OCI-LY7 (cell line): Measurements from ENCODE around the gene NUDT3. TPM values are rescaled to one million over a fixed set of nuclear protein-coding genes. Genes with fewer than 3 reads are reported as not detected.
"Not testable (repeated sequence)": the region's sequence is repeated elsewhere in the genome, so short reads cannot be mapped to it uniquely, and the experiment has no call there.

Experiments used
- BruUV-seq: library from RNA; stranded (reverse); fragments of 400-500 nt; replicated peaks from 2 replicates; lab custom pipeline; 2021; lab: Mats Ljungman, UMichigan
- CTCF ChIA-PET: fragments of 300-600 bp; sonication (Branson Sonifier 250); formaldehyde crosslinking; loops from one replicate; lab custom pipeline; 2022; ENCODE audit warnings: antibody characterized with exemption; ENCODE audit not compliant: unreplicated experiment; lab: Charles Lee
- POLR2A ChIA-PET: fragments of 300-600 bp; sonication (Branson Sonifier 250); formaldehyde crosslinking; loops from one replicate; lab custom pipeline; 2022; ENCODE audit warnings: antibody characterized with exemption; lab: Charles Lee
- DNase-seq: peaks from one replicate; pipeline ENCODE4 v3.0.0-alpha.2; 2015; ENCODE audit warnings: low spot score
- H2AFZ ChIP-seq: fragments of 200-600 bp; sonication (generic), shearing (Covaris generic); 2 replicates; pipeline ENCODE4 v1.6.1; 2014; ENCODE audit warnings: mild to moderate bottlenecking, antibody characterized with exemption, low read length, moderate library complexity
- H3K27ac ChIP-seq: fragments of 200-600 bp; sonication (generic); 2 replicates; pipeline ENCODE4 v1.5.1; 2014; ENCODE audit warnings: mixed run types, low read depth, mild to moderate bottlenecking, moderate library complexity, low read length, inconsistent platforms; ENCODE audit not compliant: poor library complexity, severe bottlenecking
- H3K36me3 ChIP-seq: fragments of 200-600 bp; sonication (generic); 2 replicates; pipeline ENCODE4 v1.6.1; 2014; ENCODE audit warnings: mild to moderate bottlenecking, antibody characterized with exemption, low read length, moderate library complexity, mixed read lengths; ENCODE audit not compliant: insufficient read depth
- H3K4me1 ChIP-seq: fragments of 200-600 bp; sonication (generic); 2 replicates; pipeline ENCODE4 v1.5.1; 2014; ENCODE audit warnings: mild to moderate bottlenecking, low read length; ENCODE audit not compliant: insufficient read depth, poor library complexity, severe bottlenecking
- H3K4me2 ChIP-seq: fragments of 200-600 bp; sonication (generic); 2 replicates; pipeline ENCODE4 v1.6.1; 2014; ENCODE audit warnings: mild to moderate bottlenecking, low read length
- H3K4me3 ChIP-seq: fragments of 200-600 bp; sonication (generic); 2 replicates; pipeline ENCODE4 v1.5.1; 2014; ENCODE audit warnings: mild to moderate bottlenecking, low read depth, low read length; ENCODE audit not compliant: poor library complexity, severe bottlenecking
- H3K79me2 ChIP-seq: fragments of 200-600 bp; sonication (generic); 2 replicates; pipeline ENCODE4 v1.6.1; 2016; ENCODE audit warnings: low read depth, mild to moderate bottlenecking, low read length, moderate library complexity, mixed read lengths; ENCODE audit not compliant: insufficient read depth
- H3K9me2 ChIP-seq: fragments of 200-600 bp; sonication (generic); 2 replicates; pipeline ENCODE4 v1.6.1; 2016; ENCODE audit warnings: mild to moderate bottlenecking, low read length, mixed read lengths; ENCODE audit not compliant: insufficient read depth
- H3K9me3 ChIP-seq: fragments of 200-600 bp; sonication (generic); 2 replicates; pipeline ENCODE4 v1.6.1; 2014; ENCODE audit warnings: mild to moderate bottlenecking, mixed run types, low read length, mixed read lengths
- H4K20me1 ChIP-seq: fragments of 200-600 bp; sonication (generic); 2 replicates; pipeline ENCODE4 v1.6.1; 2014; ENCODE audit warnings: mild to moderate bottlenecking, antibody characterized with exemption, low read length, moderate library complexity, mixed read lengths; ENCODE audit not compliant: insufficient read depth
- CTCF ChIP-seq: fragments of 200-600 bp; sonication (generic); conservative IDR thresholded peaks from 2 replicates; pipeline ENCODE4 v1.5.1; 2014; ENCODE audit warnings: mild to moderate bottlenecking, antibody characterized with exemption, low read length, moderate library complexity, mixed read lengths
- EZH2phosphoT487 ChIP-seq: fragments of 200-600 bp; sonication (generic); IDR thresholded peaks from 2 replicates; pipeline ENCODE4 v1.6.1; 2018; ENCODE audit warnings: low read depth, borderline replicate concordance, mild to moderate bottlenecking, mixed run types, antibody characterized with exemption, low read length, moderate library complexity, mixed read lengths
- intact Hi-C: fragments of 100-400 bp; cut with micrococcal nuclease; formaldehyde crosslinking; loops from one replicate; pipeline ENCODE4 v1.10.0; 2022; ENCODE audit not compliant: unreplicated experiment
- total RNA-seq, 2 experiments: library from RNA; depleted of rRNA in 1 of 2; stranded (reverse); fragments of >200 nt in 1 of 2; shearing (Covaris generic) in 1 of 2; gene quantifications; 2 replicates each; pipeline ENCODE4 v1.2.3, GENCODE V29; 2014 to 2022

NUDT3 gene
- total RNA-seq, 2 experiments from 2014 or later = 30.7 to 43.0 TPM

DNA sequence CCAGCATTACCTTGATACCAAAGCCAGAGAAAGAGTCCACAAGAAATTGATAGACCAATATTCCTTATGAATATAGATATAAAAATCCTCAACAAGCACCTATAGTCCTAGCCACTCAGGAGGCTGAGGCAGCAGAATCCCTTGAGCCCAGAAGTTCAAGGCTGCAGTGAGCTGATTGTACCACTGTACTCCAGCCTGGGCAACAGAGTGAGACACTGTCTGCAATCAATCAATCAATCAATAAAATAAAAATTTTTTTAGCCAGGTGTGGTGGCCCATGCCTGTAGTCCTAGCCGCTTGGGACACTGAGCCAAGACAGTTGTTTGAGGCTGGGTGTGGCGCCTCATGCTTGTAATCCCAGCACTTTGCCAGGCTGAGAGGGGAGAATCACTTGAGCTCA lies 124.7 kb downstream of the NUDT3 start:
- H3K27ac ChIP-seq = no peak overlapping the region
- no peaks in the 10 kb centered on the region for H3K36me3 ChIP-seq
- no peaks in the 10 kb centered on the region for H3K9me2 ChIP-seq
- no peak overlapping the region for H3K4me2 ChIP-seq
- DNase-seq = no peak
- CTCF ChIA-PET = no interaction called here
- H2AFZ ChIP-seq = no peak overlapping the region
- no peaks in the 10 kb centered on the region for H3K79me2 ChIP-seq
- H4K20me1 ChIP-seq = no peaks in the 10 kb centered on the region
- POLR2A ChIA-PET = interaction anchor here (0.5 to 0.6 kb wide), 2 partner anchors 19 to 29 kb away, joined by 3 to 6 read pairs; no protein-coding TSS in a partner anchor
- H3K4me1 ChIP-seq = no peaks in the 10 kb centered on the region
- TF ChIP-seq CTCF (no peak), EZH2phosphoT487 (no peak)
- H3K9me3 ChIP-seq = no peaks in the 10 kb centered on the region
- BruUV-seq = no TSS peak
- H3K4me3 ChIP-seq = no peak overlapping the region
- intact Hi-C loops = no loop called here

DNA sequence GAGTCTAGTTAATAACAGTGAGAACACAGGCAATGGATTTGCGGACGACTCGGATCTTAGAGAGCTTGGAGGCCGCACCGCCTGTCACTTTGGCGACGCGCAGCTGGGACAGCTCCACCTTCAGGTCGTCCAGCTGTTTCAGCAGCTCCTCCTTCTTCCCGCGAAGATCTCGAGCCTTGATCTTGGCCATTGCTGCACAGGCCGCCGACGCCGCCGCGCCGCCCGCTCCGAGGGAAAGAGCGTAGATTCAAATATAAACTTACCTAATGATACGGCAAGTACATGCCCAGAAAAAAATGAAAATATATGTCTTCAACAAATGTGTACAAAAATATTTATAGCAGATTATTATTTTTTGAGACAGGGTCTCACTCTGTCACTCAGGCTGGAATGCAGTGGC lies 129.0 kb downstream of the NUDT3 start:
- CTCF ChIA-PET, intact Hi-C loops, POLR2A ChIA-PET: not testable (repeated sequence)

DNA sequence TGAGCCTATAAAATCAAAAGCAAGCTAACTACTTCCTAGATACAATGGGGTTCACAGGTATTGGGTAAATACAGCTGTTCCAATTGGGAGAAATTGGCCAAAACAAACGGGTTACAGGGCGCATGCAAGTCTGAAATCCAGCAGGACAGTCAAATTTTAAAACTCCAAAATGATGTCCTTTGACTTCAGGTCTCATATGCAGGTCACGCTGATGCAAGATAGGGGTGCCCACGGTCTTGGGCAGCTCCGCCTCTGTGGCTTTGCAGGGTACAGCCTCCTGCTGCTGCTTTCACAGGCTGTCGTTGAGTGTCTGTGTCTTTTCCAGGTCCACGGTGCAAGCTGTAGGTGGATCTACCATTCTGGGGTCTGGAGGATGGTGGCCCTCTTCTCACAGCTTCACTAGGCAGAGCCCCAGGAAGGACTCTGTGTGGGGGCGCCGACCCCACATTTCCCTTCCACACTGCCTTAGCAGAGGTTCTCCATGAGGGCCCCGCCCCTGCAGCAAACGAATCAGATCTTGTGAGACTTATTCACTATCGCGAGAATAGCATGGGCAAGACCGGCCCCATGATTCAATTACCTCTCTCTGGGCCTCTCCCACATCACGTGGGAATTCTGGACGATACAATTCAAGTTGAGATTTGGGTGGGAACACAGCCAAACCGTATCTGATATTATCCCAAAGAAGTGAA lies 131.7 kb downstream of the NUDT3 start:
- H2AFZ ChIP-seq = no peak overlapping the region
- intact Hi-C loops = no loop called here
- no peak overlapping the region for H3K4me2 ChIP-seq
- no peak for TF ChIP-seq CTCF
- no peak for TF ChIP-seq EZH2phosphoT487
- H4K20me1 ChIP-seq = no peaks in the 10 kb centered on the region
- no peak overlapping the region for H3K27ac ChIP-seq
- H3K4me3 ChIP-seq = no peak overlapping the region
- H3K36me3 ChIP-seq = no peaks in the 10 kb centered on the region
- no TSS peak for BruUV-seq
- no peaks in the 10 kb centered on the region for H3K4me1 ChIP-seq
- CTCF ChIA-PET = no interaction called here
- H3K79me2 ChIP-seq = no peaks in the 10 kb centered on the region
- POLR2A ChIA-PET = interaction anchor here (0.6 kb wide), 1 partner anchor 56 kb away, joined by 3 read pairs; no protein-coding TSS in a partner anchor
- 0 out of 2 replicates have a peak, but pooled peaks cover 6% of the 10 kb centered on the region for H3K9me3 ChIP-seq
- no peak for DNase-seq
- H3K9me2 ChIP-seq = no peaks in the 10 kb centered on the region

More for the DNA sequence above, 129.0 kb downstream of the NUDT3 start:
- H3K9me3 ChIP-seq, H3K79me2 ChIP-seq, H3K4me1 ChIP-seq, H3K4me3 ChIP-seq, H3K27ac ChIP-seq, H2AFZ ChIP-seq, H3K9me2 ChIP-seq, H3K4me2 ChIP-seq, BruUV-seq, H4K20me1 ChIP-seq, DNase-seq, H3K36me3 ChIP-seq: not testable (repeated sequence)
